ENCODE data around the gene GRB7.

DNA sequence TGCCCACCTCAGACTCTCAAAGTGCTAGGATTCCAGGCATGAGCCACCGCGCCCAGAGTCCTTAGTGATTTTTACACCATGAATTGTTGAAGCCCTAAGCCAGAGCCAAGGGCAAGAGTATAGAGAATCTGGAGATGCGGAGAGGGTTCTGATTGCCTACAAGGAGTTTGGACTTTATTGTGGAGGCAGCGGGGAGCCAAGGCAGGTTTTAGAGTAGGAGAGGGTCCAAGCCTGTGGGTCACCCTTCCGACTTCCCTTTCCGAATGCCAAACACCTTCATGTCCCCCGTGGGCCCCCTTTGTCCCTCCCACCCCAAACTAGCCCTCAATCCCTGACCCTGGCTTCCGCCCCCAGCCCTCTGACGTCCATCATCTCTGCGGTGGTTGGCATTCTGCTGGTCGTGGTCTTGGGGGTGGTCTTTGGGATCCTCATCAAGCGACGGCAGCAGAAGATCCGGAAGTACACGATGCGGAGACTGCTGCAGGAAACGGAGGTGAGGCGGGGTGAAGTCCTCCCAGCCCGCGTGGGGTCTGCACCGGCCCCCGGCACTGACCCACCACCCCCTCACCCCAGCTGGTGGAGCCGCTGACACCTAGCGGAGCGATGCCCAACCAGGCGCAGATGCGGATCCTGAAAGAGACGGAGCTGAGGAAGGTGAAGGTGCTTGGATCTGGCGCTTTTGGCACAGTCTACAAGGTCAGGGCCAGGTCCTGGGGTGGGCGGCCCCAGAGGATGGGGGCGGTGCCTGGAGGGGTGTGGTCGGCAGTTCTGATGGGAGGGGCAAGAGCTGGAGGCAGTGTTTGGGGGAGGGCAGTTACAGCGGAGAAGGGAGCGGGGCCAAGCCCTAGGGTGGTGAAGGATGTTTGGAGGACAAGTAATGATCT is 14.5 kb upstream of the GRB7 start:
- no peak for TF ChIP-seq CTCF (IDR thresholded peaks at IDR 0.05 in 4 of 5, conservative IDR thresholded peaks at IDR 0.05 in 1 of 5)
- TF ChIP-seq POLR2A (IDR thresholded peaks at IDR 0.05) = no peak
